IMR-90 (cell line): ENCODE data around the gene SHISA8.

Source experiments
- CEBPB ChIP-seq: IDR thresholded peaks from 2 replicates; pipeline ENCODE4 v1.6.1; 2012; ENCODE audit warnings: low read depth, low read length, improper control_type of control experiment
- MAFK ChIP-seq: IDR thresholded peaks from 2 replicates; pipeline ENCODE4 v1.6.1; 2012; ENCODE audit warnings: low read depth, low read length, improper control_type of control experiment
- MXI1 ChIP-seq: IDR thresholded peaks from 2 replicates; pipeline ENCODE4 v1.6.1; 2012; ENCODE audit warnings: low read depth, mild to moderate bottlenecking, low read length, moderate library complexity, borderline replicate concordance
- POLR2A ChIP-seq: IDR thresholded peaks from 2 replicates; pipeline ENCODE4 v1.6.1; 2012; ENCODE audit warnings: mild to moderate bottlenecking, low read depth, low read length
- RAD21 ChIP-seq: IDR thresholded peaks from 2 replicates; pipeline ENCODE4 v1.6.1; 2012; ENCODE audit warnings: low read length, improper control_type of control experiment
- RCOR1 ChIP-seq: IDR thresholded peaks from 2 replicates; pipeline ENCODE4 v1.6.1; 2012; ENCODE audit warnings: mild to moderate bottlenecking, low read length, improper control_type of control experiment; ENCODE audit not compliant: insufficient replicate concordance
- RFX5 ChIP-seq: IDR thresholded peaks from 2 replicates; pipeline ENCODE4 v1.8.0; 2012; ENCODE audit warnings: low read depth, mild to moderate bottlenecking, low read length, moderate library complexity
- TF ChIP-seq, protein P1 (sequence below): conservative IDR thresholded peaks from 2 replicates; pipeline ENCODE4 v1.5.1; 2012; ENCODE audit warnings: mild to moderate bottlenecking, low read depth, low read length, improper control_type of control experiment
- TF ChIP-seq, protein P2 (sequence below): fragments of 150-350 bp; IDR thresholded peaks from 2 replicates; pipeline ENCODE4 v1.6.1; 2017; ENCODE audit warnings: mild to moderate bottlenecking, antibody characterized with exemption, low read length, low read depth

DNA sequence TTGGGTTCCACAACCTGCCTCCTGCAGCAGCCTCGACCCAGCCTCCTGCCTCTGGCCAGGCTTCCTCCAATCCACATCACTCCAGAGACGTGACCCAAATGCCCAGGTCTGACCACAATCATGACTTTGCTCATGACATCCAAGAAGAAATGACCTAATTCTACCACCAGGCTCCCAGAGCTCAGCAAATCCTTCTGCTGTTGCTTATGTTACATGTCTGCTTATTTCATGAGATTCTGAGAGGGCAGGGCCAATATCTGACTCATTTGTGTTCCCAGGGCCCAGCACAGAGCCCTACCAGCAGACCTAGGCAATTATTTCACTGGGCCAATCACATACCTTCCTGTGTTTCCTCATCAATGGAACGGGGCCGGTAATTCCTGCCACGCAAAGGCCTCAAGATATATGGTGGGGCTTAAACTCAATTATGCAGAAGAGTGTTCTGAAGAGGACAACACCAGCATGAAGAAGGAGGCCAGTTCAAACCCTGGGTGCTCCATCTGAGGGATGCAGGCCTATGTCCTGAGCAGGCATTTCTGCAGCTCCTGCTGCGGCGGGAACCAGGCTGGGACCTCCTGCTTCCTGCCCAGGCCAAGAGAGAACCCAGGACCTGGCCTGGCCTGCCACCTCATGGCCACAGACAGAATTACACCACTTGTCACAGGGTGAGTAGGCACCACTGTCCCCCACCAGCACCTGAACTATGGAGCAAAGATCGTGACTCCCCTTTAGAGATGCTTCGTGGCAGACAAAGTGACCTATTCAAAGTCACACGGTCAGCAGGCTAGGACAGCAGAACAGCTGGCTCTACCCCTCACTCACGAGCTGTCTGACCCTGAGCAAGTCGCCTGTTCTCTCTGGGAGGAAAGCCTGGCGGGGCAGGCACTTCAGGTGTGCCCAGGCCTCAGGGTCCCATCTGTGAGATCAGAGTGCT, 26.2 kb upstream of the SHISA8 start:
- TF ChIP-seq RCOR1 (no peak), POLR2A (peak; percentile 65; the same call in 1 of the 2 replicates), MXI1 (0 out of 2 replicates have a peak, but pooled peaks have one; percentile 24), CEBPB (peak; percentile 42), RAD21 (peak; percentile 98), RFX5 (no peak), MAFK (peak; percentile 58)
- TF ChIP-seq, protein P1, sequence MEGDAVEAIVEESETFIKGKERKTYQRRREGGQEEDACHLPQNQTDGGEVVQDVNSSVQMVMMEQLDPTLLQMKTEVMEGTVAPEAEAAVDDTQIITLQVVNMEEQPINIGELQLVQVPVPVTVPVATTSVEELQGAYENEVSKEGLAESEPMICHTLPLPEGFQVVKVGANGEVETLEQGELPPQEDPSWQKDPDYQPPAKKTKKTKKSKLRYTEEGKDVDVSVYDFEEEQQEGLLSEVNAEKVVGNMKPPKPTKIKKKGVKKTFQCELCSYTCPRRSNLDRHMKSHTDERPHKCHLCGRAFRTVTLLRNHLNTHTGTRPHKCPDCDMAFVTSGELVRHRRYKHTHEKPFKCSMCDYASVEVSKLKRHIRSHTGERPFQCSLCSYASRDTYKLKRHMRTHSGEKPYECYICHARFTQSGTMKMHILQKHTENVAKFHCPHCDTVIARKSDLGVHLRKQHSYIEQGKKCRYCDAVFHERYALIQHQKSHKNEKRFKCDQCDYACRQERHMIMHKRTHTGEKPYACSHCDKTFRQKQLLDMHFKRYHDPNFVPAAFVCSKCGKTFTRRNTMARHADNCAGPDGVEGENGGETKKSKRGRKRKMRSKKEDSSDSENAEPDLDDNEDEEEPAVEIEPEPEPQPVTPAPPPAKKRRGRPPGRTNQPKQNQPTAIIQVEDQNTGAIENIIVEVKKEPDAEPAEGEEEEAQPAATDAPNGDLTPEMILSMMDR, result peak; percentile 96
- TF ChIP-seq, protein P2, sequence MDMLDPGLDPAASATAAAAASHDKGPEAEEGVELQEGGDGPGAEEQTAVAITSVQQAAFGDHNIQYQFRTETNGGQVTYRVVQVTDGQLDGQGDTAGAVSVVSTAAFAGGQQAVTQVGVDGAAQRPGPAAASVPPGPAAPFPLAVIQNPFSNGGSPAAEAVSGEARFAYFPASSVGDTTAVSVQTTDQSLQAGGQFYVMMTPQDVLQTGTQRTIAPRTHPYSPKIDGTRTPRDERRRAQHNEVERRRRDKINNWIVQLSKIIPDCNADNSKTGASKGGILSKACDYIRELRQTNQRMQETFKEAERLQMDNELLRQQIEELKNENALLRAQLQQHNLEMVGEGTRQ, result no peak
